Measurements from ENCODE around the gene LGALS14. TPM values are rescaled to one million over a fixed set of nuclear protein-coding genes. Genes with fewer than 3 reads are reported as not detected.

Gene LGALS14
- total RNA-seq, 1 experiment from 2014 or later: not detected

GRCh38 chr19:39729594-39729993 is 25.3 kb downstream of the LGALS14 start (continued):
- TF ChIP-seq YY1 (IDR thresholded peaks at IDR 0.05; ENCODE audit: extremely low read depth, insufficient replicate concordance, low read depth, low read length): no peak
- TF ChIP-seq ATF3 (IDR thresholded peaks at IDR 0.05): no peak
- TF ChIP-seq JUND (IDR thresholded peaks at IDR 0.05): no peak

GRCh38 chr19:39731685-39732084 is 27.4 kb downstream of the LGALS14 start:
- intact Hi-C loops (cut with micrococcal nuclease): no loop called here
- POLR2A ChIA-PET: no interaction called here
- Histone ChIP-seq H3K4me3 (replicated peaks in 1 of 2; ENCODE audit: low read depth in 1 of 2, low read length in 2 of 2) (no peak overlapping the region), H3K9ac (ENCODE audit: low read length) (no peak overlapping the region), H3K4me1 (ENCODE audit: control insufficient read depth in 1 of 2, insufficient read depth in 2 of 2, low read length in 2 of 2) (no peaks in the 10 kb centered on the region), H3K79me2 (ENCODE audit: insufficient read depth, low read length) (no peaks in the 10 kb centered on the region), H2AFZ (ENCODE audit: low read depth, low read length, poor library complexity, severe bottlenecking) (no peak overlapping the region), H3K36me3 (ENCODE audit: control insufficient read depth in 1 of 2, insufficient read depth in 2 of 2, low read length in 2 of 2) (no peaks in the 10 kb centered on the region), H4K20me1 (ENCODE audit: insufficient read depth) (no peaks in the 10 kb centered on the region), H3K27ac (ENCODE audit: low read depth, low read length) (no peak overlapping the region), H3K4me2 (ENCODE audit: low read length) (no peak overlapping the region), H3K27me3 (ENCODE audit: insufficient read depth, low read length) (peaks cover 67% of the 10 kb centered on the region), H3K9me3 (ENCODE audit: control insufficient read depth in 1 of 2, insufficient read depth in 1 of 2, low read depth in 1 of 2, low read length in 2 of 2) (no peaks in the 10 kb centered on the region), H3K9me2 (ENCODE audit: insufficient read depth) (no peaks in the 10 kb centered on the region)
- no peak for ATAC-seq
- BruUV-seq (replicated peaks): no TSS peak
- CTCF ChIA-PET: no interaction called here
- RAD21 ChIA-PET (ENCODE audit: low non-redundant PET in 1 of 2, low total read pairs in 2 of 2, uncharacterized antibody in 2 of 2, unreplicated experiment in 2 of 2): no interaction called here
- TF ChIP-seq SP1 (IDR thresholded peaks at IDR 0.05; ENCODE audit: low read depth) (no peak), CEBPB (IDR thresholded peaks at IDR 0.05; ENCODE audit: low read depth) (no peak), CTCF (IDR thresholded peaks at IDR 0.05 in 2 of 3, conservative IDR thresholded peaks at IDR 0.05 in 1 of 3; ENCODE audit: borderline replicate concordance in 1 of 3, insufficient read depth in 1 of 3, low read depth in 2 of 3, low read length in 2 of 3) (no peak), ELF1 (IDR thresholded peaks at IDR 0.05; ENCODE audit: borderline replicate concordance, low read depth) (no peak), POLR2A (IDR thresholded peaks at IDR 0.05; ENCODE audit: borderline replicate concordance, extremely low read depth, insufficient read depth, insufficient read length) (no peak), MAX (IDR thresholded peaks at IDR 0.05) (no peak), ATF3 (IDR thresholded peaks at IDR 0.05) (no peak), POLR2AphosphoS5 (IDR thresholded peaks at IDR 0.05; ENCODE audit: low read depth, low read length) (no peak)
- no peak for DNase-seq (ENCODE audit: low read depth, low spot score)
